Smooth muscle cell (in vitro differentiated cells): ENCODE data around the gene ZNF397. TPM values are rescaled to one million over a fixed set of nuclear protein-coding genes. Genes with fewer than 3 reads are reported as not detected.

Experiments used
- DNase-seq: peaks from one replicate; lab custom pipeline; 2025; ENCODE audit not compliant: unreplicated experiment; lab: John Stamatoyannopoulos, UW
- H2AFZ ChIP-seq: fragments of 200-600 bp; sonication (generic); 2 replicates; pipeline ENCODE4 v1.6.0; 2016; ENCODE audit warnings: antibody characterized with exemption, low read depth, mild to moderate bottlenecking
- H3F3A ChIP-seq: fragments of 200-600 bp; sonication (generic); 2 replicates; pipeline ENCODE4 v1.6.0; 2017; ENCODE audit warnings: antibody characterized with exemption, low read depth
- H3K27ac ChIP-seq: fragments of 200-600 bp; sonication (generic); 2 replicates; pipeline ENCODE4 v1.5.1; 2016; ENCODE audit warnings: low read depth, mild to moderate bottlenecking
- H3K27me3 ChIP-seq: fragments of 200-600 bp; sonication (generic); 2 replicates; pipeline ENCODE4 v1.6.1; 2016; ENCODE audit warnings: low read depth, mild to moderate bottlenecking
- H3K36me3 ChIP-seq: fragments of 200-600 bp; sonication (generic); 2 replicates; pipeline ENCODE4 v1.5.1; 2016; ENCODE audit warnings: low read depth
- H3K4me1 ChIP-seq: fragments of 200-600 bp; sonication (generic); 2 replicates; pipeline ENCODE4 v1.5.1; 2016; ENCODE audit warnings: low read depth
- H3K4me2 ChIP-seq: fragments of 200-600 bp; sonication (generic); 2 replicates; pipeline ENCODE4 v1.6.0; 2016; ENCODE audit warnings: mild to moderate bottlenecking
- H3K4me3 ChIP-seq: fragments of 200-600 bp; sonication (generic); 2 replicates; pipeline ENCODE4 v1.5.1; 2016; ENCODE audit warnings: mild to moderate bottlenecking
- H3K79me2 ChIP-seq: fragments of 200-600 bp; sonication (generic); 2 replicates; pipeline ENCODE4 v1.6.0; 2016; ENCODE audit warnings: low read depth, mild to moderate bottlenecking
- H3K9ac ChIP-seq: fragments of 200-600 bp; sonication (generic); 2 replicates; pipeline ENCODE4 v1.6.0; 2016; ENCODE audit warnings: low read depth
- H3K9me3 ChIP-seq: fragments of 200-600 bp; sonication (generic); replicated peaks from 2 replicates; pipeline ENCODE4 v1.5.1; 2016; ENCODE audit warnings: low read depth
- H4K20me1 ChIP-seq: fragments of 200-600 bp; sonication (generic); 2 replicates; pipeline ENCODE4 v1.6.0; 2016; ENCODE audit warnings: low read depth
- CTCF ChIP-seq: fragments of 200-600 bp; sonication (generic); IDR thresholded peaks from 2 replicates; pipeline ENCODE4 v1.5.1; 2017; ENCODE audit warnings: borderline replicate concordance, mild to moderate bottlenecking, antibody characterized with exemption; ENCODE audit not compliant: insufficient read depth, poor library complexity, severe bottlenecking
- WGBS: methylation state at CpG from one replicate; pipeline ENCODE4 v1.1.7; 2016; ENCODE audit warnings: low lambda C conversion rate; 5-methylcytosine and 5-hydroxymethylcytosine counted together
- polyA plus RNA-seq: library from polyadenylated mRNA; unstranded; fragments of >200 nt; fragmentation: Nextera tagmentation; extraction: Ambion mirVana; gene quantifications from 2 replicates; pipeline ENCODE4 v1.2.1, GENCODE V29; 2016
- total RNA-seq: library from RNA; depleted of rRNA; stranded (reverse); fragments of >200 nt; gene quantifications from 2 replicates; pipeline ENCODE4 v1.2.3, GENCODE V29; 2014

ZNF397 gene
- total and polyA plus RNA-seq, 2 experiments from 2014 or later, result 5.3 to 11.8 TPM

- TF ChIP-seq CTCF, result no peak
- Histone ChIP-seq H3K4me2 (peak overlapping the region; percentile 91), H4K20me1 (no peaks in the 10 kb centered on the region), H3F3A (no peaks in the 10 kb centered on the region), H3K4me1 (peaks cover 8% of the 10 kb centered on the region), H2AFZ (peak overlapping the region; percentile 90), H3K27ac (peak overlapping the region; percentile 71), H3K79me2 (peaks cover 77% of the 10 kb centered on the region), H3K4me3 (peak overlapping the region; percentile 92), H3K9me3 (peaks cover 3% of the 10 kb centered on the region), H3K9ac (peak overlapping the region; percentile 91), H3K36me3 (no peaks in the 10 kb centered on the region), H3K27me3 (no peaks in the 10 kb centered on the region)
- WGBS, result 50% methylated on average over 6 of the region's 6 CpGs
- no peak for DNase-seq
Measured at GRCh38 chr18:35289293-35289692, 48.5 kb downstream of the ZNF397 start.

GRCh38 chr18:35289727-35290093 is 48.9 kb downstream of the ZNF397 start:
- Histone ChIP-seq H4K20me1 (no peaks in the 10 kb centered on the region), H2AFZ (peak overlapping the region; percentile 90), H3F3A (no peaks in the 10 kb centered on the region), H3K9me3 (peaks cover 3% of the 10 kb centered on the region), H3K79me2 (peaks cover 81% of the 10 kb centered on the region), H3K27ac (peak overlapping the region; percentile 71), H3K4me2 (peak overlapping the region; percentile 91), H3K4me3 (peak overlapping the region; percentile 92), H3K36me3 (peaks cover 1% of the 10 kb centered on the region), H3K4me1 (peaks cover 8% of the 10 kb centered on the region), H3K9ac (peak overlapping the region; percentile 91), H3K27me3 (no peaks in the 10 kb centered on the region)
- DNase-seq, result no peak
- 5% methylated on average over 8 of the region's 8 CpGs for WGBS
- TF ChIP-seq CTCF, result no peak

GRCh38 chr18:35290094-35290735 is 49.4 kb downstream of the ZNF397 start, which contains the start of gene ZSCAN30:
Gene ZSCAN30, minus strand, starts transcription at chr18:35290229. Its CDS starts 25,877 bp downstream, at chr18:35264352.
- Histone ChIP-seq H3K4me1 (peaks cover 8% of the 10 kb centered on the region), H3K9ac (peak within 1 kb of the TSS; percentile 91), H3K27ac (peak within 1 kb of the TSS; percentile 71), H3K36me3 (peaks cover 6% of the 10 kb centered on the region), H4K20me1 (no peaks in the 10 kb centered on the region), H3K79me2 (peaks cover 82% of the 10 kb centered on the region), H3K4me3 (peak within 1 kb of the TSS; percentile 92), H3F3A (no peaks in the 10 kb centered on the region), H3K9me3 (peaks cover 3% of the 10 kb centered on the region), H2AFZ (peak within 1 kb of the TSS; percentile 90), H3K4me2 (peak within 1 kb of the TSS; percentile 91), H3K27me3 (no peaks in the 10 kb centered on the region)
- under 1% methylated on average over 41 of the region's 41 CpGs for WGBS
- TF ChIP-seq CTCF, result no peak
- peak; percentile 84 for DNase-seq

GRCh38 chr18:35291166-35291565 is 50.3 kb downstream of the ZNF397 start:
- Histone ChIP-seq H3K4me3 (peak overlapping the region; percentile 92), H4K20me1 (no peaks in the 10 kb centered on the region), H3K9ac (no peak overlapping the region), H3K79me2 (peaks cover 84% of the 10 kb centered on the region), H3K4me2 (peak overlapping the region; percentile 91), H3K4me1 (peaks cover 8% of the 10 kb centered on the region), H3K27me3 (no peaks in the 10 kb centered on the region), H3K36me3 (peaks cover 10% of the 10 kb centered on the region), H2AFZ (no peak overlapping the region), H3K9me3 (no peaks in the 10 kb centered on the region), H3F3A (no peaks in the 10 kb centered on the region), H3K27ac (no peak overlapping the region)
- TF ChIP-seq CTCF, result no peak
- no peak for DNase-seq
- WGBS, result 93% methylated on average over 2 of the region's 2 CpGs
